HG03558 (cell line): ENCODE data around the gene EHBP1.

ENCODE experiments used
- ATAC-seq: cut with Tn5 transposase; IDR thresholded peaks from one replicate; pipeline ENCODE4 v1.9.1; 2021; ENCODE audit warnings: moderate number of reproducible peaks; ENCODE audit not compliant: unreplicated experiment; ENCODE audit errors: extremely low read depth

The EHBP1 gene

GRCh38 chr2:62868947-62869346 lies 163.4 kb downstream of the EHBP1 start:
- no peak for ATAC-seq

- ATAC-seq, result no peak
Observed at GRCh38 chr2:62870966-62871365, 165.5 kb downstream of the EHBP1 start.

- ATAC-seq, result no peak
Observed at GRCh38 chr2:62871506-62871905, 166.0 kb downstream of the EHBP1 start.

- no peak for ATAC-seq
Observed at GRCh38 chr2:62873603-62874002, 168.1 kb downstream of the EHBP1 start.

GRCh38 chr2:62874881-62875383 lies 169.4 kb downstream of the EHBP1 start:
- ATAC-seq, result no peak

- ATAC-seq, result no peak
Observed at GRCh38 chr2:62881162-62881795, 175.8 kb downstream of the EHBP1 start.

- no peak for ATAC-seq
Observed at GRCh38 chr2:62883629-62884028, 178.1 kb downstream of the EHBP1 start.

GRCh38 chr2:62884086-62884485 lies 178.6 kb downstream of the EHBP1 start:
- ATAC-seq, result no peak

- no peak for ATAC-seq
Observed at GRCh38 chr2:62884514-62884913, 179.0 kb downstream of the EHBP1 start.

- no peak for ATAC-seq
Observed at GRCh38 chr2:62894966-62895631, 189.6 kb downstream of the EHBP1 start.

- ATAC-seq, result no peak
Observed at GRCh38 chr2:62895632-62896009, 190.1 kb downstream of the EHBP1 start.

GRCh38 chr2:62897187-62897827 lies 191.8 kb downstream of the EHBP1 start:
- ATAC-seq, result no peak

GRCh38 chr2:62904344-62904743 lies 198.8 kb downstream of the EHBP1 start:
- ATAC-seq, result no peak

- no peak for ATAC-seq
Observed at GRCh38 chr2:62908145-62908544, 202.6 kb downstream of the EHBP1 start.

- ATAC-seq, result no peak
Observed at GRCh38 chr2:62913311-62913710, 207.8 kb downstream of the EHBP1 start.

GRCh38 chr2:62919041-62919440 lies 213.5 kb downstream of the EHBP1 start:
- no peak for ATAC-seq

- ATAC-seq, result no peak
Observed at GRCh38 chr2:62920070-62920469, 214.6 kb downstream of the EHBP1 start.

GRCh38 chr2:62923242-62923641 lies 217.7 kb downstream of the EHBP1 start:
- no peak for ATAC-seq

GRCh38 chr2:62923881-62924280 lies 218.4 kb downstream of the EHBP1 start:
- no peak for ATAC-seq

- no peak for ATAC-seq
Observed at GRCh38 chr2:62928015-62928414, 222.5 kb downstream of the EHBP1 start.

- no peak for ATAC-seq
Observed at GRCh38 chr2:62931536-62931935, 226.0 kb downstream of the EHBP1 start.
